GM10248 (cell line): ENCODE results near the gene GPANK1.

ENCODE experiments used
- CTCF ChIA-PET: fragments of 300-600 bp; sonication (Branson Sonifier 250); formaldehyde crosslinking; extraction: SDS; loops from one replicate; lab custom pipeline; 2021; ENCODE audit warnings: antibody characterized with exemption; lab: Yijun Ruan, JAX
- POLR2A ChIA-PET: fragments of 350-650 bp; sonication (Branson Sonifier 250); formaldehyde crosslinking; extraction: SDS; loops from one replicate; lab custom pipeline; 2020; ENCODE audit warnings: antibody characterized with exemption; lab: Yijun Ruan, JAX
- DNase-seq: peaks from one replicate; pipeline ENCODE4 v3.0.0; 2012; ENCODE audit errors: extremely low spot score
- TF ChIP-seq, protein P1 (sequence below): IDR thresholded peaks from 2 replicates; pipeline ENCODE4 v1.5.1; 2012; ENCODE audit warnings: mild to moderate bottlenecking, low read depth; ENCODE audit errors: extremely low read depth, missing control alignments, control extremely low read depth

The GPANK1 gene

DNA sequence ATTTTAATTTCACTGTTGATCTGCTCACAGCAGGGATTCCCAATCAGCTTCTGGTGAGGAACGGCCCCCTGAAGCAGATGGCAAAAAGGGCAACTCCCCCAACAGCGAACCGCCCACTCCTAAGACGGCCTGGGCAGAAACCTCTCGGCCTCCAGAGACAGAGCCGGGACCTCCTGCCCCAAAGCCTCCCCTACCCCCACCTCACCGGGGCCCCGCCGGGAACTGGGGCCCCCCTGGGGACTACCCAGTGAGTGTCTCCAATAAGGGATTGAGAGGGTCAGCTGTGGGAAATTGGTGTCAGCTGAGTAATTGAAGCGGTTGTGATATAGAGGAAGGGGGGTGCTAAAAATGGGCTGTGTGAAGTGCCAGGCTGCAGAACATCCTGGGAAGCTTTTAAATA, 37.8 kb downstream of the GPANK1 start:
- TF ChIP-seq, protein P1, sequence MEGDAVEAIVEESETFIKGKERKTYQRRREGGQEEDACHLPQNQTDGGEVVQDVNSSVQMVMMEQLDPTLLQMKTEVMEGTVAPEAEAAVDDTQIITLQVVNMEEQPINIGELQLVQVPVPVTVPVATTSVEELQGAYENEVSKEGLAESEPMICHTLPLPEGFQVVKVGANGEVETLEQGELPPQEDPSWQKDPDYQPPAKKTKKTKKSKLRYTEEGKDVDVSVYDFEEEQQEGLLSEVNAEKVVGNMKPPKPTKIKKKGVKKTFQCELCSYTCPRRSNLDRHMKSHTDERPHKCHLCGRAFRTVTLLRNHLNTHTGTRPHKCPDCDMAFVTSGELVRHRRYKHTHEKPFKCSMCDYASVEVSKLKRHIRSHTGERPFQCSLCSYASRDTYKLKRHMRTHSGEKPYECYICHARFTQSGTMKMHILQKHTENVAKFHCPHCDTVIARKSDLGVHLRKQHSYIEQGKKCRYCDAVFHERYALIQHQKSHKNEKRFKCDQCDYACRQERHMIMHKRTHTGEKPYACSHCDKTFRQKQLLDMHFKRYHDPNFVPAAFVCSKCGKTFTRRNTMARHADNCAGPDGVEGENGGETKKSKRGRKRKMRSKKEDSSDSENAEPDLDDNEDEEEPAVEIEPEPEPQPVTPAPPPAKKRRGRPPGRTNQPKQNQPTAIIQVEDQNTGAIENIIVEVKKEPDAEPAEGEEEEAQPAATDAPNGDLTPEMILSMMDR = no peak
- no peak for DNase-seq
- POLR2A ChIA-PET = interaction anchor here (0.6 to 1.1 kb wide), 3 partner anchors 12 to 201 kb away, joined by 3 to 6 read pairs (median 3); partner anchors contain the start of gene HSPA1B
- CTCF ChIA-PET = interaction anchor here (1.0 to 1.7 kb wide), 7 partner anchors 9 to 75 kb away, joined by 3 to 8 read pairs (median 3); no protein-coding TSS in a partner anchor

DNA sequence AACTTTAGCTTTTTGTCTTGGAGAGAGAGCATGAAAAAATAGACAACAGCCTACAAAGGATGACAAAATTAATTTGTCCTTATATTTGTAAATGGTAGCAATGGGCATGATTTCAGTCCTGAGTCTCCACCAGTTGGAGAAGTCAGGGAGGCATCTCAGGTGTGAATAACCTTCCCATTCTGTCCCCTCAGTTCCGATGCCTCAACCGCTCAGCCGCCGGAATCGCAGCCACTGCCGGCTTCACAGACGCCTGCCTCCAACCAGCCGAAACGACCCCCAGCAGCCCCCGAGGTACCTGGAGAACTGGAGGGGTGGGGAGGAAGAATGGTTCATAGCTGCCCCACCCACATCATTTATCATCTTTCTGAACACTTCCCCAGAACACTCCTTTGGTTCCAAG, 40.7 kb downstream of the GPANK1 start:
- ChIA-PET POLR2A (interaction anchor here (0.6 to 1.5 kb wide), 2 partner anchors 96 to 204 kb away, joined by 3 to 6 read pairs; partner anchors contain the start of gene HSPA1B), CTCF (no interaction called here)
- TF ChIP-seq, protein P1 = no peak
- no peak for DNase-seq

DNA sequence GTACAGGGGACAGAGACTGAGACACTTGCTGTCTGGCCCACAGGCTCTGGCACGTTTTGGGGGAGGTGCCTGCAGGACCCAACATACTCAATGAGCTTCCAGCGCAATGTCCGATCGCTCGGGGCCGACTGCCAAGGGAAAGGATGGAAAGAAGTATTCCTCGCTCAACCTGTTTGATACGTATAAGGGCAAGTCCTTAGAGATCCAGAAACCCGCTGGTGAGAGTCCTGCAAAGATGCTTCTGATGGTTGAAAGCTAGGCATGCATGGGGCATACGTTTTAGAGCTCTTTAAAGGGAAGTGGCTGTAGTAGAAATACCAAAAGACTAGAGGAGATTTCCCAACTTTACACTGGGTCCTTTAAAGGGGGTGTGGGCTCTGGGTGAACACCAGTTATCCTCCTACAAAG, 42.1 kb downstream of the GPANK1 start:
- DNase-seq = no peak
- POLR2A ChIA-PET = interaction anchor here (0.6 to 1.2 kb wide), 2 partner anchors 30 to 860 kb away, joined by 3 to 6 read pairs; partner anchors contain the start of gene BAG6
- TF ChIP-seq, protein P1 = no peak
- CTCF ChIA-PET = interaction anchor here (0.8 to 2.4 kb wide), 9 partner anchors 12 to 76 kb away, joined by 3 to 8 read pairs (median 3); partner anchors contain the start of genes ATP6V1G2 and LST1

DNA sequence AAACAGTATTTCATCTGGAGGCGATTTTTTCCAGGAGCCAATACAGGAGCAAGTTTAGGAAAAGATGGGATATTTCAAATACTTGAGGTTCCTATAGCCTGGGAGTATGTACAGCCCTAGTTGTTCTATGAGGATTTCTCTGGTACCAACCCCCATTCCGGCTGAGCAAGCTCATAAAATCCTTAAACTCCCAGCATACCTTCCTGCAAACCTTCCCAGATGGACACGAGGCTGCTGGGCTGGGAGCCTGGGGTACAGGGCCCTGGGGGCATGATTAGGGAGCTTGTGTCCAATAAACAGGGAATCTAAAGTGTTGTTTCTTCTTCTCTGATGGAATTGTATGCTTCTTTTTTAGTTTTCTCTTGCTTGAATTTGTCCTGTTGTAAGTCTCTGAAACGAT, 42.8 kb downstream of the GPANK1 start:
- TF ChIP-seq, protein P1 = no peak
- DNase-seq = no peak
- POLR2A ChIA-PET = interaction anchor here (0.7 to 1.2 kb wide), 2 partner anchors 18 to 31 kb away, joined by 5 to 6 read pairs; partner anchors contain the start of gene BAG6
- CTCF ChIA-PET = interaction anchor here (0.8 to 2.4 kb wide), 6 partner anchors 12 to 76 kb away, joined by 3 to 8 read pairs (median 5); partner anchors contain the start of gene ATP6V1G2

DNA sequence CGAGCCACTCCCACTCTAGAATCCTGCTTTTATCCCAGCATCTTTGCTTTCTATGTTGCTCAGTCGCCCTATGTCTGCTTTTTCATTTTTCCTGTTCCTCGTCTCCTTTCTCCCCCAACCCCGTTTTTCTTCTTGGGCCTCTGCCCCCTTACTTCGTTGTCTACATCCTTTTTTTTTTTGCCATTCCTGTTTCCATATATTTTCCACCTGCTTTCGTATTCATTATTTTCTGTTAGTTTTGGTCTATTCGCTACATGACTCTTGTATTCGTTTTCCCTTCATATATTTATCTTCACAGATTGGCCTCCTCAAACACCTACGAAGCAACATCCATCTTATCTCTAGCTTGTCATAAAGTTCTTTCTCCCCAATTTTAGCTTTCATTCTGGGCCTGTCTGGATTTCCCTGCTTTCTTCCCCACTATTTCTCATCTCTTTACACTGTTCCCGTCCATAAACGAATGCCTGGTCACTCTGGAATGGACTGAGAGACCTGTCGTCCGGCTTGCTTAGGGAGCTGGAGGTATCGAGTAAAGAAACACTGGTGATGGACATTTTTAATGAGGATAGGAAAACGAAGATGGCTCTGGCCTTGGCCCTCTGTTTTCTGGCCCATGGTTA, 43.4 kb downstream of the GPANK1 start:
- no peak for DNase-seq
- POLR2A ChIA-PET = interaction anchor here (0.7 to 2.1 kb wide), 3 partner anchors 13 to 46 kb away, joined by 4 to 6 read pairs (median 5); partner anchors contain the start of gene TNF
- CTCF ChIA-PET = interaction anchor here (1.1 to 2.4 kb wide), 5 partner anchors 13 to 75 kb away, joined by 3 to 8 read pairs (median 6); partner anchors contain the start of gene ATP6V1G2
- TF ChIP-seq, protein P1 = no peak

DNA sequence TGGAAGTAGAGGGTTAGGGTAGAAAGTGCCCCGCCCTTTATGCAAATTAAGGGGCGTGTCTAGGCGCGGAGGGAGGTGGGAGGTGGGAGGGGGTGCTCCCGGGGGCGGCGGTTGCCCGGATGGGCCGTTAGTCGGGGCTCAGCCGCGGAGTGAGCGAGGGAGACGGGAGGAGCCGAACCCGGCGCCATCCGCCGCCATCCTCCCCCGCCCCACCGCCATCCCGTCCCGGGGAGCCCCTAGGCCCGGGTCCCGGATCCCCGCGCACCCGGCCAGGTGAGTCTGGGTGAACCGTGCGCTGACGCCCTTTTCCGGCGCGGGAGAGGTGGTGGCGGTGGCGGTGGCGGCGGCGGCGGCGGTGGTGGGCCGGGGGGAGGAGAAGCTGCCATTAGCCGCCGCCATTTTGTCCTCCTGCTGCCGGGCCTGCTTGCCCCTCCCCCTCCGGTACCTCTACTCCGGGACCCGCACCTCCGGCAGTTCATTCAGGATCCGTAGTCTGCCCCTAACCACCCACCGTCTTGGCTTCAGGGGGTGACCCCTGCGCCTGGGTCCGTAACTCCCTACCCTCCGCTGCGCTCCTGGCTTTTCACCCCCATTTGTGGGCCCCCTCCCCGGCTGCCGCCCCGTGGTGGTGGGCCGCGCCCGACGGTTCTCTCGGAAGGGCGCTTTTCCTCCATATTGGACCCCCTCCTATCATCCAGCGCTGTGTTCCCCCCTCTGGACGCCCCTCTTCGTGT, 44.0 kb downstream of the GPANK1 start, which contains the start of gene PRRC2A:
TSS of gene PRRC2A (plus strand) at position 130 of the 734 bp plus-strand sequence. CDS start 2,075 bp downstream, outside the sequence.
- CTCF ChIA-PET = interaction anchor here (2.4 kb wide), 1 partner anchor 13 kb away, joined by 7 read pairs; no protein-coding TSS in a partner anchor
- POLR2A ChIA-PET = interaction anchor here (0.9 to 2.1 kb wide), 4 partner anchors 13 to 46 kb away, joined by 3 to 6 read pairs (median 4); partner anchors contain the start of gene TNF
- peak; percentile 97 for DNase-seq
- TF ChIP-seq, protein P1 = no peak
